ENCODE measurements around the gene RERE.

Gene RERE

GRCh38 chr1:8646189-8646588, 171.3 kb downstream of the RERE start:
- Histone ChIP-seq H3K27me3 (ENCODE audit: control insufficient read depth, low read length) (no peaks in the 10 kb centered on the region), H3K36me3 (ENCODE audit: control insufficient read depth, low read length) (peaks cover 6% of the 10 kb centered on the region), H3K4me3 (ENCODE audit: low read length) (no peak overlapping the region), H3F3A (ENCODE audit: control insufficient read depth, insufficient read depth) (0 out of 2 replicates have a peak, but pooled peaks cover 5% of the 10 kb centered on the region), H3K27ac (ENCODE audit: low read depth, low read length) (no peak overlapping the region), H3K9me3 (ENCODE audit: control insufficient read depth, insufficient read depth, low read length) (no peaks in the 10 kb centered on the region), H3K4me2 (ENCODE audit: low read length) (no peak overlapping the region), H3K79me2 (ENCODE audit: control insufficient read depth, low read length) (peaks cover 57% of the 10 kb centered on the region), H3K9me2 (replicated peaks; ENCODE audit: control insufficient read depth, low read length) (no peaks in the 10 kb centered on the region), H4K20me1 (ENCODE audit: control insufficient read depth, insufficient read depth, low read depth, low read length) (0 out of 2 replicates have a peak, but pooled peaks cover 5% of the 10 kb centered on the region), H3K4me1 (ENCODE audit: control insufficient read depth, low read length) (peaks cover 58% of the 10 kb centered on the region)
- TF ChIP-seq CTCF (IDR thresholded peaks at IDR 0.05; ENCODE audit: low read depth, low read length, poor library complexity, severe bottlenecking) (no peak), EZH2phosphoT487 (IDR thresholded peaks at IDR 0.05; ENCODE audit: borderline replicate concordance, low read length) (no peak)

GRCh38 chr1:8643542-8644536, 173.6 kb downstream of the RERE start:
- Histone ChIP-seq H3K27ac (ENCODE audit: low read depth, low read length) (no peak overlapping the region), H3K9me2 (replicated peaks; ENCODE audit: control insufficient read depth, low read length) (no peaks in the 10 kb centered on the region), H3K36me3 (ENCODE audit: control insufficient read depth, low read length) (peaks cover 6% of the 10 kb centered on the region), H3K79me2 (ENCODE audit: control insufficient read depth, low read length) (peaks cover 42% of the 10 kb centered on the region), H3K4me3 (ENCODE audit: low read length) (no peak overlapping the region), H3K27me3 (ENCODE audit: control insufficient read depth, low read length) (no peaks in the 10 kb centered on the region), H3K9me3 (ENCODE audit: control insufficient read depth, insufficient read depth, low read length) (no peaks in the 10 kb centered on the region), H3K4me2 (ENCODE audit: low read length) (no peak overlapping the region), H4K20me1 (ENCODE audit: control insufficient read depth, insufficient read depth, low read depth, low read length) (0 out of 2 replicates have a peak, but pooled peaks cover 5% of the 10 kb centered on the region), H3K4me1 (ENCODE audit: control insufficient read depth, low read length) (peaks cover 54% of the 10 kb centered on the region), H3F3A (ENCODE audit: control insufficient read depth, insufficient read depth) (0 out of 2 replicates have a peak, but pooled peaks cover 5% of the 10 kb centered on the region)
- TF ChIP-seq EZH2phosphoT487 (IDR thresholded peaks at IDR 0.05; ENCODE audit: borderline replicate concordance, low read length) (no peak), CTCF (IDR thresholded peaks at IDR 0.05; ENCODE audit: low read depth, low read length, poor library complexity, severe bottlenecking) (no peak)

- no peak overlapping the region for H3K4me3 ChIP-seq (ENCODE audit: low read length)
- no peaks in the 10 kb centered on the region for H3K9me3 ChIP-seq (ENCODE audit: control insufficient read depth, insufficient read depth, low read length)
- no peaks in the 10 kb centered on the region for H3K9me2 ChIP-seq (replicated peaks; ENCODE audit: control insufficient read depth, low read length)
- H3F3A ChIP-seq (ENCODE audit: control insufficient read depth, insufficient read depth) = 0 out of 2 replicates have a peak, but pooled peaks cover 5% of the 10 kb centered on the region
- H3K27me3 ChIP-seq (ENCODE audit: control insufficient read depth, low read length) = no peaks in the 10 kb centered on the region
- peaks cover 8% of the 10 kb centered on the region; the same call in 1 of the 2 replicates for H4K20me1 ChIP-seq (ENCODE audit: control insufficient read depth, insufficient read depth, low read depth, low read length)
- H3K4me2 ChIP-seq (ENCODE audit: low read length) = no peak overlapping the region
- H3K79me2 ChIP-seq (ENCODE audit: control insufficient read depth, low read length) = peaks cover 32% of the 10 kb centered on the region
- H3K27ac ChIP-seq (ENCODE audit: low read depth, low read length) = no peak overlapping the region
- peaks cover 41% of the 10 kb centered on the region for H3K4me1 ChIP-seq (ENCODE audit: control insufficient read depth, low read length)
- TF ChIP-seq CTCF (IDR thresholded peaks at IDR 0.05; ENCODE audit: low read depth, low read length, poor library complexity, severe bottlenecking) = no peak
- H3K36me3 ChIP-seq (ENCODE audit: control insufficient read depth, low read length) = peaks cover 6% of the 10 kb centered on the region
Measured at GRCh38 chr1:8642114-8642513, 175.3 kb downstream of the RERE start.
